Measurements from ENCODE around the gene GUCY2F.

The GUCY2F gene

GRCh38 chrX:109336141-109336540, 145.7 kb downstream of the GUCY2F start:
- TF ChIP-seq CTCF (IDR thresholded peaks at IDR 0.05) = no peak

GRCh38 chrX:109327251-109327650, 154.6 kb downstream of the GUCY2F start:
- no peak for TF ChIP-seq CTCF (IDR thresholded peaks at IDR 0.05)

All from LNCAP (cell line).